HG03469 (cell line): Measurements from ENCODE around the gene PPP2CA.
"Not testable (repeated sequence)": the region's sequence is repeated elsewhere in the genome, so short reads cannot be mapped to it uniquely, and the experiment has no call there.

Experiments used
- ATAC-seq: cut with Tn5 transposase; IDR thresholded peaks from one replicate; pipeline ENCODE4 v1.9.1; 2021; ENCODE audit warnings: mild to moderate bottlenecking, moderate library complexity, moderate number of reproducible peaks; ENCODE audit not compliant: unreplicated experiment

Gene PPP2CA

DNA sequence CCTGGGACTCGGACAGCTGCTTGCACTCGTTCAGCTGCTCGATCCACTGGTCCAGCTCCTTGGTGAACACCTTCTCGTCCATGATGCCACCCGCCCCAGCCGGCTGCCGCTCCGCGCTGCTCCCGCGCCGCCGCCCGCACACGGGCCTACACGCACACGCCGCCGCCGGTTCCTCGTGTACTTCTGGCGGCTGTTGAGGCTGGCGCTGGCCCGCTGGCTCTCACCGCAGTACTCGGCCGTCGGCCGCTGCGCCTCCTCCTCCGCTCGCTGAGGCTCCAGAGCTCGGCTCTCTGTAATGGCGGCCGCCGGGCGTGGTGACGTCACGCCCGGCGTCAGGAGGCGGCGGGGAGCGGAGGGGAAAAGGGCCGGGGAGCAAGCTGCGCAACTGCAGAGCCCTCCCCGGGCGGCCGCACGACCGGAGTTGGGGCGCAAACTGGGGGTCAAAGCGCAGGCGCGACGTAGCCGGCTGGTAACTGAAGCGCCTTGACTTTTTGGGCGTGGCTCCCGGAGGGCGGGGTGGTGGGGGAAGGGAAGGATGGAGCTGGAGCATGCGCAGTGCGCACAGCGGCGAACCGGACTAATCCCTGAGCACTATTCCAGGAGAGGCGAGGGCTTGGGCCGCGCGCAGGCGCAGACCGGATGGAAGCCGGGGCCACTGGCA, at the start of gene PPP2CA:
Gene PPP2CA (minus strand): TSS at position 294 of the 661 bp plus-strand sequence. CDS start 212 bp downstream, at position 82.
- ATAC-seq = peak; percentile 61

GRCh38 chr5:134273642-134274395, 47.9 kb upstream of the PPP2CA start:
- no peak for ATAC-seq

DNA sequence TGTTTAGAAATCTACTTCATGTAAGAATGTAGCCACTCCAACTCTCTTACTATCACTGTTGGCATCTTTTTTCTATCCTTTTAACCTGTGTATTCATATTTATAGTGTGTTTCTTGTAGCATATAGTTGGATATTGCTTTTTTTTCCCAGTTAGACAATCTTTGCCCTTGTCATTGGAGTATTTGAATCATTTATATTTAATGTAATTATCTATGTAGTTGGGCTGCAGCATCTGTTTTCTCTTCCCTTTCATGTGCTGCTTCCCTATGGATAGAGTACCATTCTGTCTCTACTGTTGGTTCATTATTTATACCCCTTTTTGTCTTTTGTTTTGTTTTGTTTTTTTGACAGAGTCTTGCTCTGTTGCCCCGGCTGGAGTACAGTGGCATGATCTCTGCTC, 45.2 kb upstream of the PPP2CA start:
- no peak for ATAC-seq

- no peak for ATAC-seq
These were observed 43.0 kb upstream of the PPP2CA start for GRCh38 chr5:134268919-134269318.

- ATAC-seq = no peak
These were observed 42.2 kb upstream of the PPP2CA start for GRCh38 chr5:134268019-134268601.

GRCh38 chr5:134267366-134268018, 41.6 kb upstream of the PPP2CA start:
- ATAC-seq = no peak

GRCh38 chr5:134263801-134264200, 37.9 kb upstream of the PPP2CA start:
- ATAC-seq = no peak

DNA sequence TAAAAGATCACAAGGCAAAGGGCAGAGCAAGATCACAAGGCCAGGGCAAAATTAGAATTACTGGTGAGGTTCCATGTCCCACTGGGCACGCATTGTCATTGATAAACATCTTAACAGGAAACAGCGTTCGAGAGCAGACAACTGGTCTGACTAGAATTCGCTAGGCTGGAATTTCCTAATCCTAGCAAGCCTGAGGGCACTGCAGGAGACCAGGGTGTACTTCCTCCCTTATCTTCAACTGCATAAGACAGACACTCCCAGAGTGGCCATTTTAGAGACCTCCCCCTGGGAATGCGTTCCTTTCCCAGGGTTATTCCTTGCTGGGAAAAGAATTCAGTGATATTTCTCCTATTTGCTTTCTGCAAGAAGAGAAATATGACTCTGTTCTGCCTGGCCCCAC, 36.8 kb upstream of the PPP2CA start:
- not testable (repeated sequence) for ATAC-seq

DNA sequence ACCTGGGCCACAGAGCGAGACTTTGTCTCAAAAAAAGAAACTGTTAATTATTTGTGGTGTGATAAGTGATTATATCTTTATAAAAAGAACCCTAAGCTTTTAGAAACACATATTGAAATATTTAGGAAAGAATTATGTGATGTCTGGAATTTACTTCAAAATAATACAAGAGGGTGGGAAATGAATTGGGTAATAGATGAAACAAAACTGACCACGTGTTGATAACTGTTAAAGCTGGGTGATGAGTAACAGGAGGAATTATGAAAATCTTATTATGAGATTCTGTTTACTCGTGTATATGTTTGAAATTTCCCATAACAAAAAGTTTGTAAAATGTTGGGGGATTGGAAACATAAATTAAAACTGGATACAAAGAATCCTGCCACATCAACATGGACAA, 33.0 kb upstream of the PPP2CA start:
- ATAC-seq = no peak

DNA sequence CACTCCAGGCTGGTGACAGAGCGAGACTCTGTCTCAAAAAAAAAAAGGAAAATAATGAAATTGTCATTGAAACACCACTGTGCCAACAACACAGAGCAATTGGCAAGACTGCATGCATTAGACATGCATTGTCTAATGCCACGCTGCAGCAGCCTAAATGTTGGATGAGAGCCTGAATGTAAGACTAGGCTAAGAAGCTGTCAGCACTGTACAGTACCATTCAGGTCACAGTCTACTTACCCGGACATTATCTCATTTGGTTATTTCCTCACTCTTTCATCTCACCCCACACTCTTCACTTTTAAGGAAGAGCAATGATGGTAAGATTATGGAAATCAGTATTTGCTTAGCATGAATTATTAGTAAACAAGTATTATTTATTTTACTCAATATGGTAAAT, 31.3 kb upstream of the PPP2CA start:
- ATAC-seq = no peak

- no peak for ATAC-seq
These were observed 29.7 kb upstream of the PPP2CA start for GRCh38 chr5:134255418-134256150.

GRCh38 chr5:134253368-134254153, 27.7 kb upstream of the PPP2CA start:
- ATAC-seq = not testable (repeated sequence)

- ATAC-seq = no peak
These were observed 26.8 kb upstream of the PPP2CA start for GRCh38 chr5:134252671-134253070.

GRCh38 chr5:134250949-134251348, 25.1 kb upstream of the PPP2CA start:
- ATAC-seq = no peak

- no peak for ATAC-seq
These were observed 23.9 kb upstream of the PPP2CA start for GRCh38 chr5:134249469-134250379.

DNA sequence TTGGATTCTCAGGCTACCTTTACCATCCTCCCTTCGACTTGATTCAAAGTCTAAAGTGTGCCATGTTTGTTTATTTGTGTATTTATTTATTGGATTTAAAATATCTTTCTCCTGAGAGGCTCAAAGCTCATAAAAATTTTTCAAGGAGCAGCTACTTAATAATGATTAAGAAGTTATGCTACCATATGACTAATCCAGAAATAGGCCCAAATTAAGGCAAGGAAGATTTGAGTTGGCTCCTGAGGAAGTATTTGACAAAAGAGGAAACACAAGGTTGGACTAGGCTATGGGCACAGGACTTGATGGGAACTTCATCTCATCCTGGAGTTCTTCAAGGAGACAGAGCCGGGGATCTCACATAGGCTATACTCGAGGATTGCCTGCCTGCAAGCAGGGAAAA, 22.4 kb upstream of the PPP2CA start:
- no peak for ATAC-seq

GRCh38 chr5:134247428-134248224, 21.8 kb upstream of the PPP2CA start:
- no peak for ATAC-seq

GRCh38 chr5:134246771-134247427, 21.0 kb upstream of the PPP2CA start:
- ATAC-seq = no peak
